RCC 7860 (cell line): ENCODE measurements around the gene PPP1R15A.
"Not testable (repeated sequence)": the region's sequence is repeated elsewhere in the genome, so short reads cannot be mapped to it uniquely, and the experiment has no call there.

Experiments used
- DNase-seq: peaks from one replicate; pipeline ENCODE4 v3.0.0-alpha.2; 2015; ENCODE audit warnings: low spot score
- FAIRE-seq: peaks from 2 replicates; lab custom pipeline; 2012; peaks lifted over from hg19 to GRCh38; lab: Jason Lieb, UNC

The PPP1R15A gene

DNA sequence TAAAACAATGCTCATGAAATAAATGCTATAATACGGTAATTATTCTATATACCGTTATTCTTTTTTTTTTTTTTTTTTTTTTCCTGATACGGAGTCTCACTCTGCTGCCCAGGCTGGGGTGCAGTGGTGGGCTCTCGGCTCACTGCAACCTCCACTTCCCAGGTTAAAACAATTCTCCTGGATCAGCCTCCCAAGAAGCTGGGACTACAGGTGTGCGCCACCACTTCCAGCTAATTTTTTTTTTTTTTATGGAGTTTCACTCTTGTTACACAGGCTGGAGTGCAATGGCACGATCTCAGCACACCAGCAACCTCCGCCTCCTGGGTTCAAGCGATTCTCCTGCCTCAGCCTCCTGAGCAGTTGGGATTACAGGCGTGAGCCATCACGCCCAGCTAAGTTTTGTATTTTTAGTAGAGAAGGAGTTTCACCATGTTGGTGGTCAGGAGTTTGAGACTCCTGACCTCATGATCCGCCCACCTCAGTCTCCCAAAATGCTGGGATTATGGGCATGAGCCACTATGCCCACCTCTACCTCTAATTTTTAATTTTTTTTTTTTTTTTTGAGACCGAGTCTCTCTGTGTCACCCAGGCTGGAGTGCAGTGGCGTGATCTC is 6.9 kb downstream of the PPP1R15A start:
- FAIRE-seq (no peak), DNase-seq (no peak)

DNA sequence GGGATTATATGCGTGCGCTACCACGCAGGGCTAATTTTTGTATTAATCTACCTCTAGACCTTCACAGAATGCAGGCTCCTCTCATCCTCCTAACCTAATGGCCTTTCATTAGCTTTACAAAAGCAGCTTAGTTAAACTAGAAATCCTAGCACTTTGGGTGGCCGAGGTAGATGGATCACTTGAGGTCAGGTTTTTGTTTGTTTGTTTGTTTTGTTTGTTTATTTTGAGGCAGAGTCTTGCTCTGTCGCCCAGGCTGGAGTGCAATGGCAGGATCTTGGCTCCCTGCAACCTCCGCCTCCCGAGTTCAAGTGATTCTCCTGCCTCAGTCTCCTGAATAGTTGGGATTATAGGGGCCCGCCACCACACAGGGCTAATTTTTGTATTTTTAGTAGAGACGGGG is 7.5 kb downstream of the PPP1R15A start:
- not testable (repeated sequence) for FAIRE-seq, DNase-seq

DNA sequence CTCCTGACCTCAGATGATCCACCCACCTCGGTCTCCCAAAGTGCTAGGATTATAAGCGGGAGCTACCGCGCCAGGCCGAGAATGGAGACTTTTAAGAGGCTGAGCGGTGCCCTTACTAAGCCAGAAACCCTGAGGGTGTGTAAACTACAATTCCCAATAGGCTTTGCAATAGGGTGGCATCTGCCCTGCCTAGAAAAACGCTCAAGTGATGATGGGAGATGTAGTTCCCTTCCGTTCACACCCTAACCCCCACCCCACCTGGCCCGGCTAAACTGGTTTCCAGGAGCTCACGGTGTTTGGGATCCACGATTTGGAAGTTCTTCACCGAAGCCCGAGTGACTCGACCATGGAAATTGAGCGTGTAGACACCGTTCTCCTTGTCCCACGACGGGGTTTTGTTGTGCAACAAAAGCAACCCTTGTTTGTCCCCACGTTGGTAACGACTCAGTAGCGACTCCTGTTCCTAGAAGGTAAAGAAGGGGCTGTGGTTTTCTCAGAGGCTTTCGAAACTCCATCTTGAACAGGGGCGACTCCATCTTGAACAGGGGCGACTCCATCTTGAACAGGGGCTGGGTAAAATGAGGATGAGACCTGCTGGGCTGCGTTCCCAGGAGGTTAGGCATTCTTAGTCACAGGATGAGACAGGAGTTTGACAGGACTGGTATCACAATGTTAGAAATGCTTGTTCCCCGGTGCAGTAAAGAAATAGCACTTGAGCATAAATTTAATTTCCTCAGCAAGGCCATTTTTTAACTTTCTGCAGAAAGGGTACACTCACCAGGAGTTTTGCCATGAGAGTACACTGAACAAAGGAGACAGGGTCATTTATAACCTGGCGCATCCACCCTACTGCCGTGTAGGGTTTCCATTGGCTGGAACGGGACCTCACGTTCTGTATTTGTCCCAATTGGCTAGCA is 9.8 kb downstream of the PPP1R15A start:
- DNase-seq (no peak), FAIRE-seq (no peak)

DNA sequence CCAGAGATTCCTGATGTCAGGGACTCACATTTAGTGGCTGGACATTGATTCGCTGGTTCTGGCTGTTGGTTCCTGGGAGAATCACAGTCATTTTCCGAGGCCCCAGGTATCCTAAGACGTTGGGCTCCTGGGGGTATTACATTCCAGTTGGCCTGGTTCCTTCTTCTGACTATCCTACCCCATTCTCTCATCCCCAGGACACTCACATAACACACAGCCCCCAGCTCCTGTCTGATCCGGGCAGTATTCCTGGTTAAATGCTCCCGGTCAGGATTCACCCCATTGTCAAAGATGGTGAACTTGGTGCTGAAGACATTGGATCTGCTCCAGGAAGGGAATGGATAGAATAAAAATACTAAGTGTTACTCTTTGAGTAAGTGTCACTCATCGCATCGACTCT is 11.5 kb downstream of the PPP1R15A start:
- DNase-seq (no peak), FAIRE-seq (no peak)

DNA sequence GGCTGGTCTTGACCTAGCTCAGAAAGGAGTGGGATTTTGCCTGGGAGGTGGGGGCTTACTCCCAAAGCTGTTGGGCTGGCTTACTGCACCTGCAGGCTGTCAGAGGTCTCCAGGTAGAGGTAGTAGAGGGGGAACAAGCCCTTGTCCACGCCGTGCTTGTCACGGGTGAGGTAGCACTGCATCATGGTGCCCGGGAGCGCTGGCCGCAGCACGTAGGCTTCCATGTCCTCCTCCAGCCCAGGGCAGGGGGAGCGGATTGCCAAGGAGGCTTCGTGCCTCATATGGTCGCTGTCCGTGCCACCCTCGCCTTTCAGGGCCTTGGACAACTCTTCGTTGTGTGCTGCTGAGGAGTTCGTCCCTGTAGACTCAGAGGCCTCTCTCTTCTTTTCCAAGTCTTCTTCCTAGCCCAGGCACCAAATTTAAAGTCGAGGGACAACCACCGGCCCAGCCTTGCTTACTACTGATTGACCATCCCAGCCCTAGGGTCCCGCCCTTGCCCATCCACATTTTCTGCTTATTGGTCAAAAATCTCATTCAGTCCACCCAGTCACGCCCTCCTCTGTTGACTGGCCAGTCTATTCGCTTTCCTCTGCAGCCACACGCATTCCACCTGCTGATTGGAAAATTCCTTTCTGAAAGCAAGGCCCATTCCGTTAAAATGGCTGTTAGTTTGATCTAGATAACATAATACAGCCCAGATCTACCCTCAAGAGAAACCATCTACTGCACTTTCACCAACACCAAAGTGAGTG is 15.8 kb downstream of the PPP1R15A start:
- no peak for DNase-seq
- FAIRE-seq, result no peak

DNA sequence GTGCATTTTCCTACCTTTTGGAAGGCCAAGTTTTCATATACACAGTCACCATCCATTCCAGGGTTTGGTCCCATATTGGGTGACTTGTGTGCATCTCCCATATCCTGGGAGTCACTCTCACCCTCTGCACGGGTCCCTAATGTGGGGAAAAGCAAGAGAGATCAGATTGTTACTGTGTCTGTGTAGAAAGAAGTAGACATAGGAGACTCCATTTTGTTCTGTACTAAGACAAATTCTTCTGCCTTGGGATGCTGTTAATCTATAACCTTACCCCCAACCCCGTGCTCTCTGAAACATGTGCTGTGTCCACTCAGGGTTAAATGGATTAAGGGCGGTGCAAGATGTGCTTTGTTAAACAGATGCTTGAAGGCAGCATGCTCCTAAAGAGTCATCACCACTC is 17.3 kb downstream of the PPP1R15A start:
- DNase-seq, FAIRE-seq: not testable (repeated sequence)

DNA sequence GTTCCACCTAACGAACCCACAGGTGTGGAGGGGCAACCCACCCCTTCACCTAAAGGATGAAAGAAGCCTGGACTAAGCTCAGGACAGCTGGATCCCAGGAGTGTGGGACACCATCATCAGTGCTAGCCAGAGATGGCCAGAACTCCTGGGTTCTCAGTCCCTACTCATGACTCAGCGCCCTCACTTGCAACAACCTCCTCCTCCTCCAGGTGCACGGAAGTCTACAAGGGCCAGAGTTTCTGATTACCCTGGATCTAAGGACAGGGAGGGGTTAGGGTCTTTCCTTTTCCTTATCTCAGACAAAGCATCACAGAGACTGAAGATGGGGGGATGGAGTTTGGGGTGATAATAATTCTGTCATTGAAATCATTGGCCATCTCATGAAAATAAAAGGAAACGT is 18.3 kb downstream of the PPP1R15A start:
- no peak for DNase-seq
- FAIRE-seq, result no peak

DNA sequence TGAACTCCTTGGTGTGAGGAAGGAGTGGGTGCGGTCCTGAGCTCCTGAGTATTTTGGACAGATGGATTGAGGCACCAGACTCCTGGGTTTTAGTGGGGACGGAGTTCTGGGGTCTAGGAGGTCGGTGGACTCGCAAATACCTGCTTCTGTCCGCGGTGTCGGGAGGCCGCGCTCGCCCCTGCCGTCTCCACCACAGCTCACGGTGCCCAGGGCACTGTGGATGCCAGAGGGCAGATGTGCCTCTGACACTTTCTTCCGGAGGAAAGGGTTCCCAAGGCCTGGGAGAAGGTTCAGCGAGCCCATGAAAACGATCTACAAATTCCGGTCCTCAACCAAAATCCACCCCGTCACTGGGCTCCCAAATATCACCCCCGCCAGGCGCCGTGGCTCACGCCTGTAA is 23.0 kb downstream of the PPP1R15A start:
- FAIRE-seq (no peak), DNase-seq (no peak)

DNA sequence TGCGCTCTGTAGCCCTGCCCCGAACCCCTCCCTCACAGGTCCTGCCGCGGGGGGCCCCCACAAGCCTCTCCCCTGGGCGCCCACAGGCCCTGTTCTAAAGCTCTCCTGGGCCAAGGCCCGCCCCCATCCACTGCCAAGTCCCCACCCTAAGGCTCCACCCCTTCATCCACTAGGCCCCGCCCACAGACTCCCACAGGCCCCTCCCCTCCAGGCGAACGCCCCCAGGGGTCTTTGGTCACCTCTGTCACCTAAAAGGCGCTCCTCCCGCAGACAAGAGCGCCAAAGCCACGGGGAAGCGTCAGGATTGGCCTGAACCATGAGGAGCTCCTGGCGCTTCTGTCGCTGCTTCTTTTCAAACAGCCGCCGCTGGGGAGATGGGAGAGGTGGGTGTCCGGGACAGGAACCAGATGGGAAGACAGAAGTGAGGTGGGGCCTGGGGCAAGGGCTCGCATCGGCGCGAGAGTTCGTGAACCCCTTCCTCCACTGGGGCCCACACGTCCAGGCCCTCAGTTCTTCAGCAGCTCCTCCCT is 24.0 kb downstream of the PPP1R15A start:
- no peak for DNase-seq
- FAIRE-seq, result no peak

DNA sequence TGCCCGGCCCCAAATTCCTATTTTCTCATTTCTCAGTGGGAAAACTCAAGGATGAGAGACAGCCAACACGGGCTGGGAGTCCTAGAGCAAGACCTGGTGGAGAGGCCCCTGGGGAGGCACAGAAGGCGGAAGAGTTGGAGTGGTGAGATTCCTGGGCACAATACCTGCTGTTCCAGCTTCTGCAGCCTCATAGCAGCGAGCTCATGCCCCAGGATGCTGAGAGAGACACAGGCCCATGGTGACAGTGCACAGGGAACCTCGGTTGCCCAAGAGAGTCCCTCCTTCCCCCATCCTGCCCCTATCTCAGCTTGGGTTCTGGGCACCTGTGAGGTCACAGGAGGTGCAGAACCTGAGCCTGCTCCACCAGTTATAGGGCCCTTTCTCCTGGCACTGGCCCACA is 25.0 kb downstream of the PPP1R15A start:
- FAIRE-seq, result no peak
- no peak for DNase-seq

DNA sequence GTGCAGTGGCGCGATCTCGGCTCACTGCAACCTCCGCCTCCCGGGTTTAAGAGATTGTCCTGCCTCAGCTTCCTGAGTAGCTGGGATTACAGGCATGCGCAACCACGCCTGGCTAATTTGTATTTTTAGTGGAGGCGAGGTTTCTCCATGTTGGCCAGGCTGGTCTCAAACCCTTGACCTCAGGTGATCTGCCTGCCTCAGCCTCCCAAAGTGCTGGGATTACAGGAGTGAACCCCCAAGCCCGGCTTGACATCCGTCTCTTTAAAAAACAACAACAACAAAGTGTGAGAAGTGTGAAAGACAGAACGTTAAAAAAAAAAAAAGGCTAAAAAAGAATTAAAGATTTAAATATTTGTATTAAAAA is 27.1 kb downstream of the PPP1R15A start:
- DNase-seq, FAIRE-seq: not testable (repeated sequence)

DNA sequence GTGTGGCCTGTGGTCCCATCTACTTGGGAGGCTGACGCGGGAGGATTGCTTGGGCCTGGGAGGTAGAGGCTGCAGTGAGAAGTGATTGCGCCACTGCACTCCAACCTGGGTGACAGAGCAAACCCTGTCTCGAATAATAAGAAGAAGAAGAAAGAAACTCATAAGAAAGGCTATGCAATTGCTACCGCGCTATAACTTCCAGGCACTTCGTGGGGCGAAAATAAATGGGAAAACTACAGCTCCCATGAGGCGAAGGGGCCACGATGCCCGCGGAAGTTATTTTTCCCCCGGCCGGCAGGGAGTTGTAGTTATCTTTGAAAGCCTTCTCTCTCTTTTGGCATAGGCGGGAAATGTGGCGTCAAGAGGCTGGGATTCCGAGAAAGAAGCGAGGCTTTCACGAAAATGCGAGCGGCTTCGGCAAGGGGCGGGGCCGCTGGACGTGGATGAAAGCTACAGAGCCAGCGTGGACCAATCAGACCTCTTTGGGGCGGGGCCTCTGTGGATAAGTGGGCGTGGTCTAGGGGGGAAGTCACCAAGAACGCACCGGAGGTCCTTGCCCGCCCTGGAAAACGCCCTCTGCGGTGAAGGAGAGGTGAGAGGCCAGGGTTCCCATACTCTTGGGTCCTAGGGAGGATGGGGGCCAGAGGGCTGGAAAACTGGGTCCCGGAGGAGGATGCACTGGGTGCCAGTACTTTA is 27.7 kb downstream of the PPP1R15A start, which contains the start of gene NUCB1:
Gene NUCB1, plus strand, starts transcription at position 532 of the 696 bp plus-strand sequence. CDS start 485 bp downstream, outside the sequence.
- FAIRE-seq (peak; percentile 91), DNase-seq (peak; percentile 91)

DNA sequence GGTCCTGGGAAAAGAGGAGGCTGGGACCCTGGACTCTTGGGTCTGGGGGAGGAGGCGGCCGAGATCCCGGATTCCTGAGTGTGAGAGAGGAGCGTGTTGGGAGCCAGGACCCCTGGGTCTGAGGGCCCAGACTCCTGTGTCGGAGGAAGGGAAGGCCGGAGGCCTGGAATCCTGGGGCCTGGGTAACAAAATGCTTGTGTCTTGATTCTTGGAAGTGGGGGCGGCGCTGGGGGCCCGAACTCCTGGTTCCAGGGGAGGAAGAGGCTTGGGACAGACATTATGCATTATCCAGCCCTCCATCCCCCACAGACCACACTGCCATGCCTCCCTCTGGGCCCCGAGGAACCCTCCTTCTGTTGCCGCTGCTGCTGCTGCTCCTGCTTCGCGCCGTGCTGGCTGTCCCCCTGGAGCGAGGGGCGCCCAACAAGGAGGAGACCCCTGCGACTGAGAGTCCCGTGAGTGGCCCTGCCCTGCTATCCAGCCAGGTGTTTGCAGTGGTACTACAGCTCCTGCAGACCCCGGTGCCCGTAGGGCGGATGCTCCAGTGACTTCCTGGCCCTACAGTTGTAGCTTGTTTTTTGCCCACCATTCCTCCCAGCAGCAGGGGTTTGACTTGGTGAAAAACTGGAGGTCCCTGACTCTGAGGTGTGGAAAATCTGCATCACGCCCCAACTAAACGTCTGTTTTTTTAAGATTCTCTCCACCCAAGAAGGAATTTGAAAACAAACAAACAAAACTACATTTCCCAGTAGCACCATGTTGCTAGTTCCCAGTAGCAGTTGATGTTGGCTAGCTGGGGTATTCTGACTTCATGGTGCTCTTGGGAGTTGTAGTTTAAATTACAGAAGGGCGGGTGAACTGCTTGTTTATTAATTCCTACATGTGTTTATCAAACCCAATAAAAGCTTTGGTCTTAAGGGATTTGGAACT is 28.5 kb downstream of the PPP1R15A start:
- no peak for FAIRE-seq
- DNase-seq, result peak; percentile 5

DNA sequence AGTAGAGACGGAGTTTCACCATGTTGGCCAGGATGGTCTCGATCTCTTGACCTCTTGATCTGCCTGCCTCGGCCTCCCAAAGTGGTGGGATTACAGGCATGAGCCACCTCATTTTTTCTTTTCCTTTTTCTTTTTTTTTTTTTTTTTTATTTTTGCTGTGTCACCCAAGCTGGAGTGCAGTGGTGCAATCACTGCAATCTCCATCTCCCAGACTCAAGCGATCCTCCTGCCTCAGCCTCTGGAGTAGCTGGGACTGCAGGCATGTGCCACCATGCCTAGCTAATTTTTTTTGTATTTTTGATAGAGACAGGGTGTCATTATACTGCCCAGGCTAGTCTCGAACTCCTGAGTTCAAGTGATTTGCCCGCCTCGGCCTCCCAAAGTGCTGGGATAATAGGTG is 30.1 kb downstream of the PPP1R15A start:
- DNase-seq, FAIRE-seq: not testable (repeated sequence)

DNA sequence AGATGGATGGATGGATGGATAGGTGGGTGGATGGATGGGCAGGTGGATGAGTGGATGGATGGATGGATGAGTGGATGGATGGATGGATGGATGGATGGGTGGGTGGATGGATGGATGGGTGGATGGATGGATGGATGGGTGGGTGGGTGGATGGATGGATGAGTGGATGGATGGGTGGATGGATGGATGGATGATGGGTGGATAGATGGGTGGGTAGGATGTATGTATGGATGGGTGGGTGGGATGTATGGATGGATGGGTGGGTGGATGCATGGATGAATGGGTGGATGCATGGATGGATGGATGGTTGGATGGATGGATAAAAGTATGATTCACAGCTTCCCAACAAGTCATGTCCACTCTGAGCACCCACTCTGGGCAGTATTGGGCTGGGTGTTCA is 31.6 kb downstream of the PPP1R15A start:
- DNase-seq, FAIRE-seq: not testable (repeated sequence)

DNA sequence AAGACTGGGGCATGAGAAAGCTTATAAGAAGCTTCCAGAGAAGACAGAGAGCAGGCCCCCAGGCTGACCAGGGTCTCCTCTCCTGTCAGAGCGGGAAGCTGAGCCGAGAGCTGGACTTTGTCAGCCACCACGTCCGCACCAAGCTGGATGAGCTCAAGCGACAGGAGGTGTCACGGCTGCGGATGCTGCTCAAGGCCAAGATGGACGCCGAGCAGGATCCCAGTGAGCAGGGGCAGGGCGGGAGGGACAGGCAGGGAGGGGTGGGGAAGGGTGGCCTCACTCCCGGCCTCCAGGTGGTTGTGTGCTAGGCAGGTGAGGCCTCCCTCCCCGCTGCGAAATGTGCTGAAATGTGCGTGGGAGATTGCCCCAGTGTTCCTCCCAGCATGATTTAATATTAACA is 33.4 kb downstream of the PPP1R15A start:
- FAIRE-seq (no peak), DNase-seq (no peak)

DNA sequence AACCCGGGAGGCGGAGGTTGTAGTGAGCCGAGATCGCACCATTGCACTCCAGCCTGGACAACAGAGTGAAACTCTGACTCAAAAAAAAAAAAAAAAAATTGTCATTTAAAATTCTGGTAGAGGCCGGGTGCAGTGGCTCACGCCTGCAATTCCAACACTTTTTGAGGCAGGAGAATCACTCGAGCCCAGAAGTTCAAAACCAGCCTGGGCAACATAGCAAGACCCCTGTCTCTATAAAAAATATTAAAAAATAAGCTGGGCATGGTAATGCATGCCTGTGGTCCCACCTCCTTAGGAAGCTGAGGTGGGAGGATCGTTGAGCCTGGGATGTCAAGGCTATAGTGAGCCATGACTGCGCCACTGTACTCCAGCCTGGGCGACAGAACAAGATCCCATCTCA is 34.1 kb downstream of the PPP1R15A start:
- DNase-seq (no peak), FAIRE-seq (no peak)

DNA sequence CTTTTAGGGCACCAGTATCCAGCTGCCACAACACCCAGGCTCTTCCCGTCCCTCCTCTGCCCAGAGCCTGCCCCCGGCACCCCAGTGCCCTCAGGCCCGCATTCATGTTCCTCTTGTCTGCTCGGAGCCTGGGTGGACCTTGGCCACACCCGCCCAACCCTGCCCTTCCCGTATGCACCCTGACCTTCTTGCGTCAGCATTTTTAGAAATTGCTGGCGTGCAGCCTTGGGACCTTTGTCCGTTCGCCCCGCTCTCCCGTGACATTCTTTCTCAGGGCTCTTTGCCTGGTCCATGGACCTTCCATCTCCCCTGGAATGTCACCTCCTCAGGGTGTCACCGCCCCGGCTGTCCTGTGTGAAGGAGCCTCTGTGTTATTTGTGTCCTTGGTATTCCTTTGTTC is 35.5 kb downstream of the PPP1R15A start:
- FAIRE-seq, result no peak
- no peak for DNase-seq

DNA sequence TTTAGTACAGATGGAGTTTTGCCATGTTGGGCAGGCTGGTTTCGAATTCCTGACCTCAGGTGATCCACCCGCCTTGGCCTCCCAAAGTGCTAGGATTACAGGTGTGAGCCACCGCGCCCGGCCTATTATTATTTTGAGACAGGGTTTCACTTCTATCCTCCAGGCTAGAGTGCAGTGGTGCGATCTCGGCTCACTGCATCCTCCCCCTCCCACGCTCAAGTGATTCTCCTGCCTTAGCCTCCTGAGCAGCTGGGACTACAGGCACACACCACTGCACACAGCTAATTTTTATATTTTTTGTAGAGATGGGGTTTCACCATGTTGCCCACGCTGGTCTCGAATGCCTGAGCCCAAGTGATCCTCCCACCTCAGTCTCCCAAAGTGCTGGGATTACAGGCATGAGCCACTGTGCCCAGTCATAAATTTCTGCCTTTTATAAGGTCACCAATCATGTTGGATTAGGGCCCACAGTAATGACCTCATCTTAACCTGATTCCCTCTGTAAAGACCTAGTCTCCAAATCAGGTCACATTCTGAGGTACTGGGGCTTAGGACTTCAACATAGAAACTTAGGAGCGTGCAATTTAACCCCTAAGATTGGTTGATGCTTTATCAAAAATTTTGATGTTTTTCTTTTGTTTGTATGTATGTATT is 37.3 kb downstream of the PPP1R15A start:
- DNase-seq, FAIRE-seq: not testable (repeated sequence)
